Measurements from ENCODE around the gene PLXNA4.

The PLXNA4 gene

GRCh38 chr7:132141109-132141508 is 435.2 kb downstream of the PLXNA4 start:
- no peak for FAIRE-seq
- peak; percentile 22 for DNase-seq (ENCODE audit: insufficient read length, low spot score)
- TF ChIP-seq POLR2A (IDR thresholded peaks at IDR 0.05; ENCODE audit: low read depth, low read length), result no peak

DNA sequence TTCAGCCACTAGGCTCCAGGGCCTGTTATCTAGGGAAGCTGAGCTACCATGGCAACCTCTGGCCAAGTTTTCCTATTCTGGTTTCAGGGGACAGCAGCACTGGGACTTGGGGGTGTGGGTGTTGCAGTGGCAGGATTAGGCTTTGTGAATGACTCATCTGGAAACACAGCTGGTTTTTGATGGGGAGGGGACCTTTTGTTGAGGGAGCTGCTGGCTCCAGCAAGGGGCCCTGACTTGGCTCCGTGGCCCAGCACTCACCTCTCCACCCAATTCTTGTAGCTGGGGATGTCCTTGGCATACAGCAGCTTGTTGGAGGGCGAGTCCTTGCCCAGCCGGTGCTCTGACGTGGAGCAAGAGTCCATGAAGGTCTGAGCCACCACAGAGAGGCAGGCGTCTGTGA is 435.9 kb downstream of the PLXNA4 start:
- DNase-seq (ENCODE audit: insufficient read length, low spot score) (no peak), FAIRE-seq (no peak)
- TF ChIP-seq POLR2A (IDR thresholded peaks at IDR 0.05; ENCODE audit: low read depth, low read length), result no peak

DNA sequence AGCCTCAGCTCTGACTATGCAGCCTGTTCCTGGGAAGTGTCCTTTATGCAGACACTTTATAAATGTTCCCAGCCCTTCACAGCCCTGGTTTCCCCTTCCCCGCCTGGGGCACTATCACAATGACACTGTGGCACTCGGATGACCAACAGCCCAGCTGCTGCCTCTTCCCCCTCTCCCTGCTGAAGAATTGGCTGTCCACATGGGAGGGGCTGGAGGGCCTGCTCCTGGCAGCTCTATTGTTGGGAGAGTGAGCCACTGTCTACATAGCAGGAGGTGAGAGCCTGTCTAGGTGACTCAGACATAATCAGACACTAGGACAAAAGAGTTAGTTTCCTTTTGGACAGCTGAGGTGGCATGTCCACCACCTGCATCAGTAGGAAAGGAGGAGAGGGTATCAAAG is 437.5 kb downstream of the PLXNA4 start:
- no peak for FAIRE-seq
- peak; percentile 32 for DNase-seq (ENCODE audit: insufficient read length, low spot score)
- TF ChIP-seq POLR2A (IDR thresholded peaks at IDR 0.05; ENCODE audit: low read depth, low read length), result no peak

- no peak for FAIRE-seq
- DNase-seq (ENCODE audit: insufficient read length, low spot score), result no peak
- no peak for TF ChIP-seq POLR2A (IDR thresholded peaks at IDR 0.05; ENCODE audit: low read depth, low read length)
These were observed 438.6 kb downstream of the PLXNA4 start for GRCh38 chr7:132137681-132138080.

DNA sequence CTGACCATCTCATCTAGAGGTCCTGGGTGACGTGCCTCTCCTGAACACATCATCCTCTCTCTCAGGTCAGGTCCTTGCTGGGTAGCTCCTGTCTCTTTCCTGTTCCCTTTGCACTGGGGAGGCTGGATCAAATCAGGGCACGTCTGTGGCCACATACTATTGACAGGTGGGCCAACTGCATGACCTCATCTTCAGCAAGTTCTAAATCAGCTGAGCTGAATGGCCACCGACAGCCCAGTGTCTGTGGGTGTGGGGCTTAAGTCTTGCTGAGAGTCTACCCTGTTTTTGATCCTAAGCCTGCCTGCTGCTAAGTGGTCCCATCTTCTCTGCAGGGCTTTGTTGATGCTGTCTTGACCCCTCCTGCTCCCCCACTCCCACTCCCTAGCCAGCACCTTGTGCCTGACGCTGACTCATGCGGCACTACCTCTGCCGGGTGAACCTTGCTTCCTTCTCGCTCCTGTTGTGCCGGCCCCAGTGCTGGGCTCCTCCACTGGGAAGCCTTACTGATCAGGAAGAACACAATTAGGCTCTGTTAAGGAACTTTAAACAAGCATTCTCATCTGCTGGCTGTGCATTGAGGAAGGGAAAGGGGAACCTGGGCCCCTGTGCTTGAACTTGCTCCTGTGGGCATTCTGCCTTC is 440.4 kb downstream of the PLXNA4 start:
- no peak for DNase-seq (ENCODE audit: insufficient read length, low spot score)
- no peak for FAIRE-seq
- no peak for TF ChIP-seq POLR2A (IDR thresholded peaks at IDR 0.05; ENCODE audit: low read depth, low read length)

- DNase-seq (ENCODE audit: insufficient read length, low spot score), result no peak
- no peak for FAIRE-seq
- no peak for TF ChIP-seq POLR2A (IDR thresholded peaks at IDR 0.05; ENCODE audit: low read depth, low read length)
These were observed 441.3 kb downstream of the PLXNA4 start for GRCh38 chr7:132134814-132135445.

DNA sequence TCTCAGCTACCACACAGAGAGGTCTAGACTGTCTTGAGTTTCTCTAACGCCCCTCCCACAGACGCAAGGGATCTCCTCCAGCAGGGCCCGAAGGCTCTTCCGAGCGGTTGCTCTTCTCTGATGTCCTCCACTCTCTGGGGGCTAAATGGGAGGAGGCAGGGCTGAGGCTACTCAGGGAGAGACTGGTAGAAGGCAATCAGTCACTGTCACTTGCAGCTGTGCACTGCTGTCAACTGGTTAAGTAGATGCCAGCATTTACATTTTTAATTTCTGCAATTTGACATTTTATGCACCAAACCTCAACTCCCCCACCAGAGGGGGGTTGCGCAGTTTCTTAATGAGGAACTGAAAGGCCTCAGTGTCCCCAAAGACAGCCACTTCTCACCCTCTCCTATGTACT is 442.8 kb downstream of the PLXNA4 start:
- DNase-seq (ENCODE audit: insufficient read length, low spot score) (no peak), FAIRE-seq (no peak)
- no peak for TF ChIP-seq POLR2A (IDR thresholded peaks at IDR 0.05; ENCODE audit: low read depth, low read length)

- TF ChIP-seq POLR2A (IDR thresholded peaks at IDR 0.05; ENCODE audit: low read depth, low read length), result no peak
- FAIRE-seq, result no peak
These were observed 445.1 kb downstream of the PLXNA4 start for GRCh38 chr7:132131196-132131595.

GRCh38 chr7:132130497-132130896 is 445.8 kb downstream of the PLXNA4 start:
- FAIRE-seq (no peak), DNase-seq (ENCODE audit: insufficient read length, low spot score) (no peak)
- no peak for TF ChIP-seq POLR2A (IDR thresholded peaks at IDR 0.05; ENCODE audit: low read depth, low read length)

More at GRCh38 chr7:132131196-132131595, 445.1 kb downstream of the PLXNA4 start:
- DNase-seq (ENCODE audit: insufficient read length, low spot score), result no peak

DNA sequence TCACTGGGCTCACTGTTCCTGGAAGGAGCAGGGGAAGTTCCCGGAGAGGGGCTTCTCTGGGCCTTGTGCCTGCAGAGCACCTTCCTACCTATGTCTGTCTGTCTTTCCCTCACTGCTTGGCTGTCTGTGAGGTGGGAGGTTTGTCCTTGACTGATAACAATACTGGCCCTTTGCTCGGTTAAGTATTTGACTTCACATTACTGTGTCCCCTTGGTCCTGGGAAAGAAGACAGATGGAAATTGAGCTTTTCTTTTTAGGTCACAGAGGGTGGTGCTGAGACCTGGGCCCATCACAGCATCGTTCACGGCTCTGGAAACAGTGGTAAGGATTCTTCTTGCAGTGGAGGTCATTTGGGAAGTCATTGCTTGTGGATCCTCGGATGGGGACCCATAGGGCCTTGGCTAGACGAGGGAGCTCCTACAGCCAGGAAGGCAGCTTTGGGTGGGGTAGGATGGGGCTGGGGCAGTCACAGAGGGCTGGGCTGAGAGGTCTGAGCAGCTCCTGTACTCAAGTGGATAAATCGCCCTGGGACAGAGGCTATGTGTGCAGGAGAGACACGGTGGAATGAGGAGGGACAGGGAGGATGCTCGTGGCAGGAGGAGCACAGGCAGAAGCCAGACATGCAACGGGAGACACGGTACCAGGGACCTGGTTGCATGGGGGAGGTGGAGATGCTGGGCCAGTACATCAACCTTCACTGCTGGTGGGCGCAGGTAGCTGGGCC is 450.2 kb downstream of the PLXNA4 start:
- no peak for TF ChIP-seq POLR2A (IDR thresholded peaks at IDR 0.05; ENCODE audit: low read depth, low read length)
- FAIRE-seq, result no peak
- DNase-seq (ENCODE audit: insufficient read length, low spot score), result no peak

DNA sequence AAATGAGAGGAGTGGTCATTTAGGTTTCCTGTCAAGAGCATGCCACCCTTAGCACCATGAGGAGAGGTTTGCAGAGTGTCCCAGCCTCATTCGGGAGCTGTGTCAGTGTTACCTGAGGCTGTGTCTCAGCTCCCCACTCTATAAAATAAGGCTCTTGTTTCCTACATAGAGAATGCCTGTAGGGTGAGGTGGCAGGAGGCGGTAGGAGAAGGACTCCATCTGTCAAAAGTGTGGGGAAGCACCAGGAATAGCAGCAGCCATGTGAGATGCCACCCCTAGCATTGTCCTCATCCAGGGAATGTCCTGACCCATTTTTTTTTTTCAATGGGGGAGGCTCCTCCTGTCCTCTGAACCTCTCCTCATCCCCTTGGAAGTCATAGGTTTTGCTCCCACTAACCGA is 451.2 kb downstream of the PLXNA4 start:
- no peak for FAIRE-seq
- TF ChIP-seq POLR2A (IDR thresholded peaks at IDR 0.05; ENCODE audit: low read depth, low read length), result no peak
- peak; percentile 34 for DNase-seq (ENCODE audit: insufficient read length, low spot score)

DNA sequence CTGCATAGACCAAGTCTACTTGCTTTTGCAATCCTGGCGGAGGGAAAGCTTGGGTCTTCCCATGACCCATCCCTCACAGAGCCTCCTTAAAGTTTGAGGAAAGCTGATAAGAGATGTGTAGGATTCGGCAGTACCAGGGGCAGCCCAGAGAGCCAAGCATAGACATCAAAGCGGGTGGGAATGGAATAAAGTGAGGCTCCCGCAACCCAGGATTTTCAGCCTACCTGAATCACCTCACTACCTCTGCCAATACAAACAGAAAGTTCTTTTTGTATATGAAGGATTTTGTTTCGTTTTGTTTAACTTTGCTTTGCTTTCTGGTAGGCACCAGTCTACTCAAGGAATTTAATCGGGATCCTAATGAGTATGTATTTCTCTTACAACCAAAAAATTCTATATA is 451.7 kb downstream of the PLXNA4 start:
- TF ChIP-seq POLR2A (IDR thresholded peaks at IDR 0.05; ENCODE audit: low read depth, low read length), result no peak
- no peak for FAIRE-seq
- DNase-seq (ENCODE audit: insufficient read length, low spot score), result no peak

DNA sequence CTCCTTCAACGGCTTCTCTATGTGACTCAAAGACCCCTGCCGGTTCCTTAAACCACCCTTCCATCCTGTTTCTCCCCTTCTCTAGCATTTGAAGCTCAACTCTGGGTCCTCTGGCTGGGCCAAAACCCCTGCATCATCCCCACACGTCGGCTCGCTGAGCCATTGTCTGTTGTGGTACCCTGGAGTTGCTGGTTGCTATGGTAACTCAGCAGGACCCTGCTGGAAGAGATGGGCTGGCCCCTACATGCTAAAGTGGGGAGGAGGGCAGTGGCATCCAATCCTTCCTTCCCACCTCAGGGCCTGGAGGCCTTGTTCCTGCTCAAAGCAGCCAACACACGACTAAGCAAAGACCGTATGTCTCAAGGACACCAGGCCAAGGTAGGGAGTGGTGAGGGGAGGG is 452.5 kb downstream of the PLXNA4 start:
- DNase-seq (ENCODE audit: insufficient read length, low spot score), result no peak
- TF ChIP-seq POLR2A (IDR thresholded peaks at IDR 0.05; ENCODE audit: low read depth, low read length), result no peak
- FAIRE-seq, result no peak

DNA sequence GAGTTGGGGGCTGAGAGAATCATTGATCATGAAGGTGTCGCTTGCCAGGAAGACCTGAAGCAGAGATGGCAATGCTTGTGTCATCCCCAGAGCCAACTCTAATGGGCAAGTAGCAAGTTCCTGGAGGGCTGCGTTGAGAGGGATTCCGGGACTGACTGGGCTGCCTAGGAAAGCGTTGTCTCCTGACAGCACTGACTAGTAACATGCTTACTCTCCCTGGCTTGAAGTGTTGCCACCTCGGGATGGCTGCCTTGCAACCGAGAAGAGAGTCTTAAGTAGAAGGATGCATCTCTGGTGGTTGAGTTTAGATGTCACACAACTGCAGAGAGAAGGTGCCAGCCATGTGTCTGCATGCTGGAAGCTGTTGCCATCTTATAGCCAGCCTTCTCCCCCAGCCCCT is 453.4 kb downstream of the PLXNA4 start:
- no peak for DNase-seq (ENCODE audit: insufficient read length, low spot score)
- no peak for FAIRE-seq
- no peak for TF ChIP-seq POLR2A (IDR thresholded peaks at IDR 0.05; ENCODE audit: low read depth, low read length)

DNA sequence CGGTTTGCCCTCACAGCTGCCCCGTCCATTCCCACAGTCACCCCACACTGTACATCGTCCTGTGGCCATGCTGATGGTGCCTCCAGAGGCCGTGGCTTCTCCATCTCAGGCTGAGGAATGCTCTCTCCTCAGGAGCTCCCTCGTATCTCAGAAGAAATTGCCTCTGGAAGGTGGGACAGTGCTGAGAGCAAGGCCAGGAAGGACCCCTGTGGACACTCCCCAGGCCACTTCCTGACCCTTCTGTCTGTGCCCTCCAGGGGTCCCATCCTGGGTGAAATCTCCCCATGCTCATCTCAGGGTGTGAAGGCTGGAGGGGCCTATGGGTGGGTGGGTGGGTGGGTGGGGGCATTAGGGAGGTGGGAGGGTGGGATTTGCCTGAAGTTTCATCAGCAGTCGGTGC is 454.3 kb downstream of the PLXNA4 start:
- FAIRE-seq (no peak), DNase-seq (ENCODE audit: insufficient read length, low spot score) (no peak)
- TF ChIP-seq POLR2A (IDR thresholded peaks at IDR 0.05; ENCODE audit: low read depth, low read length), result no peak

Measured in H54 (cell line).